Inferior parietal cortex (tissue), 1 donor: ENCODE data around the gene DMAC2.
"Not testable (repeated sequence)": the region's sequence is repeated elsewhere in the genome, so short reads cannot be mapped to it uniquely, and the experiment has no call there.

ENCODE experiments used
- DNase-seq: peaks from one replicate; pipeline ENCODE4 v3.0.0-alpha.2; 2016; ENCODE audit errors: extremely low spot score

Gene DMAC2

GRCh38 chr19:41398598-41398997 is 41.1 kb downstream of the DMAC2 start:
- no peak for DNase-seq

DNA sequence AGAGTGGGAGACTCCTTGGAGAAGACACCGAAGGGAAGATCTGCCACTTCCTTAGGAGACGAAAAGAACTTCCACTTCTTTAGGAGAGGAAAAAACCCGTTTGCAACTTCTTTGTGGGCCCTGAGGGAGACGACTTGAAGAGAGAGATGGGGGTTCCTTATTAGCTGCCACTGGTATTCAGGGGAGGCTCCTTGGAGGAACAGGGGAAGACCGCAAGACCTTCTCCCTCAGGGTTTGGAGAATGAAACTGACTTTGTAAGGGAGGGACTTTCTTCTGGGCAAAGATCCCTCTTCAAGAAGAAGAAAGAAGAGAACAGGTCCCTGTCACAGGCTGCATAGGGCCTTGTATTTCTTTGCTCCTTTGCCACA is 41.7 kb downstream of the DMAC2 start:
- DNase-seq, result no peak

GRCh38 chr19:41397086-41398049 is 42.3 kb downstream of the DMAC2 start, which contains the start of the genes BCKDHA and EXOSC5:
Gene BCKDHA (plus strand): TSS chr19:41397818. CDS start chr19:41397828, 10 bp downstream.
Gene EXOSC5 (minus strand): TSS chr19:41397359. CDS start chr19:41397328, 31 bp downstream.
- peak; percentile 100 for DNase-seq

DNA sequence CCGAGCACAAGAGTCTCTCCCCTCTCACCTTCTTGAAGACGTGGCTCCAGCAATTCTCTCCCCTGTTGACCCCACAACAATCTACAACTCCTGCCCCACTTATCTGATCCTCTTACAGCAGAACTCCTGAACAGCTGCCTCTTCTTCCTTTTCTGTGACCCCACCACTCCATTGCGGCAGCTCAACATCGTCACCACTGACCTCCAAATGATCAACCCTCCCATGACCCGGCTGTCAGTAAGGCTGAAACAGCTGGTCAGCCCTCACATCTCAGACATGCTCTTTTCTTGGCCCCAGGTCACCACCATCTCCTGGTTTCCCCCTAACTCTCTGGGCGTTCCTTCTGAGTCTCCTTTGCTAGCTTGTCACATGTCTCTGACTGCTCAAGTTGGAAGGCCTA is 44.4 kb downstream of the DMAC2 start:
- no peak for DNase-seq

GRCh38 chr19:41392775-41393174 is 46.9 kb downstream of the DMAC2 start:
- no peak for DNase-seq

DNA sequence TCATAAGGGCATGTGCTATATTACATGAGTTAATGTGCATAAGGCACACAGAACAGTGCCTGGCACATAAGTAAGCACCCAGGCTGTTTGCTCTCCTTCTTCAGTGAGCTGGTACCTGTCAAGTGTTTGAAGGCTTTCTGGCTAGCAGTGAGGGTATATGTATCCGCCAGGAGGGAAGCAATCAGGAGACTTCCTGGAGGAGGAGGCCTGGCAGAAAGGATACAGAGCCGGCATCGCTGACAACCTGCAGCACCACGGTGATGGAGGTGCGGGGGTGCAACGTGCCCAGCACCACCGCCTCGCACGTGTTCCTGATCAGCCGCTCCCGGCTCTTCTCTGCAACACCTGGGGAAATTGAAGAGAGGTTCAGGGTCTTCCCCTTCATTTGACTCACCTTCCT is 48.1 kb downstream of the DMAC2 start:
- no peak for DNase-seq

- DNase-seq, result no peak
These were observed 53.3 kb downstream of the DMAC2 start for GRCh38 chr19:41386442-41386841.

DNA sequence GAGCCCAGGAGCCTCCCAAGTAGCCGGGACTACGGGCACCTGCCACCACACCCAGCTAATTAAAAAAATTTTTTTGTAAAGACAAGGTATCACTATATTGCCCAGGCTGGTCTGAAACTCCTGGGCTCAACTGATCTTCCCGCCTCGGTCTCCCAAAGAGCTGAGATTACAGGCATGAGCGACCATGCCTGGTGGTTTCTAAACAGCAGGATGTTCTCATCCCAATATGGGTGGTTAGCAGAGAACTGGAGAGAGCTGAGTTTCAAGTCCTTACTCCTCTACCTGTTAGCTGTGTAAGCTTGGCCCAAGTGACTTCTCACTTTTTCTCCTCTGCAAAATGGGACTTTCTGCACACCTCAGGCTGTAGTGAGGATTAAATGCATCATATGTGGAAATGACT is 55.4 kb downstream of the DMAC2 start:
- DNase-seq, result no peak

DNA sequence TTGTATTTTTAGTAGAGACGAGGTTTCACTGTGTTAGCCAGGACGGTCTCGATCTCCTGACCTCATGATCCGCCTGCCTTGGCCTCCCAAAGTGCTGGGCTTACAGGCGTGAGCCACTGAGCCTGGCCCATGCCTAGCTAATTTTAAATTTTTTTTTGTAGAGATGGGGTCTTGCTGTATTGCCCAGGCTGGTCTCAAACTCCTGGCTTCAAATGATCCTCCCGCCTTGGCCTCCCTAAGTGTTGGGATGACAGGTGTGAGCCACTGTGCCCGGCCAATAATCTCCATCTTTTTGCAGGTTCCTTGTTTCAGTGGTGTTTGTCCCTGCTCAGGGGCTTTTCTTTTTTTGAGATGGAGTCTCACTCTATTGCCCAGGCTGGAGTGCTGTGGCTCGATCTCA is 58.2 kb downstream of the DMAC2 start:
- DNase-seq, result not testable (repeated sequence)
